Measurements from ENCODE around the gene HK1. TPM values are rescaled to one million over a fixed set of nuclear protein-coding genes. Genes with fewer than 3 reads are reported as not detected.
A peak's percentile ranks its signal among the peaks of the same experiment; 100 is the strongest.
"Not testable (repeated sequence)": the region's sequence is repeated elsewhere in the genome, so short reads cannot be mapped to it uniquely, and the experiment has no call there.

HK1 gene
- total and polyA plus RNA-seq, 2 of the 13 experiments (the other 11 are each of a cell fraction or from before 2014, with no cell fraction given): 0.29 to 1.5 TPM

- Histone ChIP-seq H3K36me3 (replicated peaks in 1 of 2; ENCODE audit: control insufficient read depth in 1 of 2, insufficient read depth in 2 of 2, low read length in 2 of 2) (no peaks in the 10 kb centered on the region), H3K4me2 (ENCODE audit: low read depth, low read length) (no peak overlapping the region), H3K27me3 (ENCODE audit: control insufficient read depth in 1 of 2, insufficient read depth in 2 of 2, low read length in 2 of 2) (peaks cover 0 to 46% of the 10 kb centered on the region in 2 experiments; a peak in 4 of 5 replicates), H3K79me2 (ENCODE audit: insufficient read depth, low read length) (no peaks in the 10 kb centered on the region), H3K9me3 (ENCODE audit: low read length) (no peaks in the 10 kb centered on the region), H3K27ac (ENCODE audit: extremely low read length, insufficient read depth, low read length) (no peak overlapping the region), H4K20me1 (ENCODE audit: insufficient read depth, low read length) (no peaks in the 10 kb centered on the region), H3K4me1 (ENCODE audit: insufficient read depth, low read length) (0 out of 2 replicates have a peak, but pooled peaks cover 6% of the 10 kb centered on the region), H2AFZ (ENCODE audit: low read length) (no peak overlapping the region), H3K9ac (ENCODE audit: insufficient read depth, low read depth, low read length) (no peak overlapping the region), H3K4me3 (replicated peaks in 1 of 3; ENCODE audit: insufficient read depth in 1 of 3, low read depth in 2 of 3, low read length in 3 of 3) (no peak overlapping the region)
- BruUV-seq (replicated peaks): no TSS peak
- POLR2A ChIA-PET: no interaction called here
- WGBS (ENCODE audit: low lambda C conversion rate): 0% methylated on average over 2 of the region's 3 CpGs
- no peak for TF ChIP-seq ZNF501 (CRISPR knock-in tag; IDR thresholded peaks at IDR 0.05)
- no peak for TF ChIP-seq FOXA3 (CRISPR knock-in tag; IDR thresholded peaks at IDR 0.05)
- peak; percentile 39 for TF ChIP-seq TEAD3 (CRISPR knock-in tag; optimal IDR thresholded peaks at IDR 0.05; ENCODE audit: borderline replicate concordance)
- TF ChIP-seq ZNF660 (CRISPR knock-in tag; IDR thresholded peaks at IDR 0.05; ENCODE audit: borderline replicate concordance, low read depth): no peak
- no peak for TF ChIP-seq ZNF382 (CRISPR knock-in tag; IDR thresholded peaks at IDR 0.05; ENCODE audit: borderline replicate concordance)
- intact Hi-C loops (cut with micrococcal nuclease; ENCODE audit: unreplicated experiment) (no loop called here), in situ Hi-C loops (cut with HindIII; ENCODE audit: extremely low pct_ligation_motif_present, low pct_unique_long_range_greater_than_20kb) (no loop called here)
- CTCF ChIA-PET (ENCODE audit: low intra/inter-chr PET ratio, low total read pairs): no interaction called here
- no peak for DNase-seq (ENCODE audit: low spot score)
- peak; percentile 81 for ATAC-seq
- FAIRE-seq: no peak
Measured at GRCh38 chr10:69333205-69333604, 54.9 kb downstream of the HK1 start.

DNA sequence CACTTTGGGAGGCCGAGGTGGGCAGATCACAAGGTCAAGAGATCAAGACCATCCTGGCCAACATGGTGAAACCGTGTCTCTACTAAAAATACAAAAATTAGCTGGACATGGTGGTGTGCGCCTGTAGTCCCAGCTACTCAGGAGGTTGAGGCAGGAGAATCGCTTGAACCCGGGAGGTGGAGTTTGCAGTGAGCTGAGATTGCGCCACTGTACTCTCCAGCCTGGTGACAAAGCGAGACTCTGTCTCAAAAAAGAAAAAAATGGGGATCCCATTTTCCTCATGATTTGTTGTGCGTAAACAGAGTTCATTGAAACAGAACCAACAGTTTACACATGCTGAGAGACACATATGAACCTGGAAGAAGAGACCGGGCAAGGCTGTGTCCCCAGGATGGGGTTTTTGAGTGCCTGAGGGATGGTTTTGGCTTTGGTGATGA is 55.6 kb downstream of the HK1 start:
- H4K20me1 ChIP-seq (ENCODE audit: insufficient read depth, low read length); CTCF ChIA-PET (ENCODE audit: low intra/inter-chr PET ratio, low total read pairs): not testable (repeated sequence)

More for the DNA sequence above, 55.6 kb downstream of the HK1 start:
- H3K79me2 ChIP-seq (ENCODE audit: insufficient read depth, low read length); H3K4me2 ChIP-seq (ENCODE audit: low read depth, low read length); H2AFZ ChIP-seq (ENCODE audit: low read length); H3K9me3 ChIP-seq (ENCODE audit: low read length); H3K36me3 ChIP-seq (replicated peaks in 1 of 2; ENCODE audit: control insufficient read depth in 1 of 2, insufficient read depth in 2 of 2, low read length in 2 of 2); in situ Hi-C loops (cut with HindIII; ENCODE audit: extremely low pct_ligation_motif_present, low pct_unique_long_range_greater_than_20kb); H3K4me1 ChIP-seq (ENCODE audit: insufficient read depth, low read length); FAIRE-seq; BruUV-seq (replicated peaks); intact Hi-C loops (cut with micrococcal nuclease; ENCODE audit: unreplicated experiment); ATAC-seq; POLR2A ChIA-PET; H3K27ac ChIP-seq (ENCODE audit: extremely low read length, insufficient read depth, low read length); DNase-seq (ENCODE audit: low spot score); H3K4me3 ChIP-seq (replicated peaks in 1 of 3; ENCODE audit: insufficient read depth in 1 of 3, low read depth in 2 of 3, low read length in 3 of 3); H3K9ac ChIP-seq (ENCODE audit: insufficient read depth, low read depth, low read length): not testable (repeated sequence)
- WGBS (ENCODE audit: low lambda C conversion rate): 25% methylated on average over 9 of the region's 9 CpGs
- peaks cover 1 to 45% of the 10 kb centered on the region in 2 experiments; a peak in 4 of 5 replicates for H3K27me3 ChIP-seq (ENCODE audit: control insufficient read depth in 1 of 2, insufficient read depth in 2 of 2, low read length in 2 of 2)

Measured in HepG2 (cell line).